SK-N-SH (cell line): ENCODE measurements around the gene PRSS3.

Experiments
- CHD2 ChIP-seq: fragments of 150-350 bp; IDR thresholded peaks from 2 replicates; pipeline ENCODE4 v1.6.1; 2018; ENCODE audit warnings: low read length; ENCODE audit not compliant: partially characterized antibody
- EZH2phosphoT487 ChIP-seq: fragments of 200-600 bp; sonication (generic); IDR thresholded peaks from 2 replicates; pipeline ENCODE4 v1.6.1; 2017; ENCODE audit warnings: low read depth, mixed run types, mild to moderate bottlenecking, antibody characterized with exemption, moderate library complexity, borderline replicate concordance
- POLR2AphosphoS5 ChIP-seq: IDR thresholded peaks from 2 replicates; pipeline ENCODE4 v1.6.1; 2012; ENCODE audit warnings: low read depth, low read length
- RAD21 ChIP-seq: IDR thresholded peaks from 2 replicates; pipeline ENCODE4 v1.6.1; 2012; ENCODE audit warnings: mild to moderate bottlenecking, low read length
- YY1 ChIP-seq: IDR thresholded peaks from 2 replicates; pipeline ENCODE4 v1.4.0; 2012; ENCODE audit warnings: low read depth, mild to moderate bottlenecking
- TF ChIP-seq, protein P1 (sequence below): fragments of 200-600 bp; sonication (generic); IDR thresholded peaks from 2 replicates; pipeline ENCODE4 v1.6.1; 2017; ENCODE audit warnings: antibody characterized with exemption, mild to moderate bottlenecking, moderate library complexity

DNA sequence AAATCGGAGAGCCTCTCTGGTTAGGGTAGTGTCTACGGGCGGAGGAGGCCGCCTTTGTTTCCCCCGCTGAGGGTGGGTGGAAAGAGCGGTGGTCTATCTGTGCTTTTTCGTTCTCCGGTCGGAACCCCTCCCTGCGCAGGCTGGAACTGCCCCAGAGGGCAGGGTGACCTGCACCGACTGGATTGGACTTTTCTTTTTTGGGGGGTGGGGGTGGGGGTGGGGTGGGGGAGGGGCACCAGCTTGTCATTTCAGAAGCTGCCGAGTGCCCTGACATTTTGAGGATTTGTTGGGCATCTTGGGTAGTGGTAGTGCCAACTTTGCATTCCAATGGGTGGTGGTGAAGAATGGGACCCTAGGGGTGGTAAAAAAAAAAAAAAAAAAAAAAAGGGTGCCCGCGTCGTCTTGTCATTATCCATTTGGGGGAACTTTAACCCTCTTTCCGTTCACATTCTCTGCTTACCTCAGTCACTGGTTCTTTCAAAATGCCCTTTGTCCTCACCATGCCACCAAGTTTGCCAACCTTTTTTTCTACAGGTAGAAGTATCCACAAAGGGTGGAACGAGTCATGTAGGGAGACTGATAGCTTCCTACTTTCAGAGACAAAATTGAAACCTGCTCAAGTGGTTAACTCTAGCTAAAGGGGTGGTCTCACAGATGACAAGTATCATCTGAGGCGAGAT lies 22.9 kb downstream of the PRSS3 start:
- no peak for TF ChIP-seq POLR2AphosphoS5
- TF ChIP-seq EZH2phosphoT487 = no peak
- TF ChIP-seq, protein P1, sequence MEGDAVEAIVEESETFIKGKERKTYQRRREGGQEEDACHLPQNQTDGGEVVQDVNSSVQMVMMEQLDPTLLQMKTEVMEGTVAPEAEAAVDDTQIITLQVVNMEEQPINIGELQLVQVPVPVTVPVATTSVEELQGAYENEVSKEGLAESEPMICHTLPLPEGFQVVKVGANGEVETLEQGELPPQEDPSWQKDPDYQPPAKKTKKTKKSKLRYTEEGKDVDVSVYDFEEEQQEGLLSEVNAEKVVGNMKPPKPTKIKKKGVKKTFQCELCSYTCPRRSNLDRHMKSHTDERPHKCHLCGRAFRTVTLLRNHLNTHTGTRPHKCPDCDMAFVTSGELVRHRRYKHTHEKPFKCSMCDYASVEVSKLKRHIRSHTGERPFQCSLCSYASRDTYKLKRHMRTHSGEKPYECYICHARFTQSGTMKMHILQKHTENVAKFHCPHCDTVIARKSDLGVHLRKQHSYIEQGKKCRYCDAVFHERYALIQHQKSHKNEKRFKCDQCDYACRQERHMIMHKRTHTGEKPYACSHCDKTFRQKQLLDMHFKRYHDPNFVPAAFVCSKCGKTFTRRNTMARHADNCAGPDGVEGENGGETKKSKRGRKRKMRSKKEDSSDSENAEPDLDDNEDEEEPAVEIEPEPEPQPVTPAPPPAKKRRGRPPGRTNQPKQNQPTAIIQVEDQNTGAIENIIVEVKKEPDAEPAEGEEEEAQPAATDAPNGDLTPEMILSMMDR = no peak
- no peak for TF ChIP-seq CHD2
- no peak for TF ChIP-seq YY1
- no peak for TF ChIP-seq RAD21
